Measurements from ENCODE around the gene PCMTD2. TPM values are rescaled to one million over a fixed set of nuclear protein-coding genes. Genes with fewer than 3 reads are reported as not detected.

Gene PCMTD2
- total and polyA plus RNA-seq, 2 of the 13 experiments (the other 11 are each of a cell fraction or from before 2014, with no cell fraction given): 47.0 to 76.9 TPM

DNA sequence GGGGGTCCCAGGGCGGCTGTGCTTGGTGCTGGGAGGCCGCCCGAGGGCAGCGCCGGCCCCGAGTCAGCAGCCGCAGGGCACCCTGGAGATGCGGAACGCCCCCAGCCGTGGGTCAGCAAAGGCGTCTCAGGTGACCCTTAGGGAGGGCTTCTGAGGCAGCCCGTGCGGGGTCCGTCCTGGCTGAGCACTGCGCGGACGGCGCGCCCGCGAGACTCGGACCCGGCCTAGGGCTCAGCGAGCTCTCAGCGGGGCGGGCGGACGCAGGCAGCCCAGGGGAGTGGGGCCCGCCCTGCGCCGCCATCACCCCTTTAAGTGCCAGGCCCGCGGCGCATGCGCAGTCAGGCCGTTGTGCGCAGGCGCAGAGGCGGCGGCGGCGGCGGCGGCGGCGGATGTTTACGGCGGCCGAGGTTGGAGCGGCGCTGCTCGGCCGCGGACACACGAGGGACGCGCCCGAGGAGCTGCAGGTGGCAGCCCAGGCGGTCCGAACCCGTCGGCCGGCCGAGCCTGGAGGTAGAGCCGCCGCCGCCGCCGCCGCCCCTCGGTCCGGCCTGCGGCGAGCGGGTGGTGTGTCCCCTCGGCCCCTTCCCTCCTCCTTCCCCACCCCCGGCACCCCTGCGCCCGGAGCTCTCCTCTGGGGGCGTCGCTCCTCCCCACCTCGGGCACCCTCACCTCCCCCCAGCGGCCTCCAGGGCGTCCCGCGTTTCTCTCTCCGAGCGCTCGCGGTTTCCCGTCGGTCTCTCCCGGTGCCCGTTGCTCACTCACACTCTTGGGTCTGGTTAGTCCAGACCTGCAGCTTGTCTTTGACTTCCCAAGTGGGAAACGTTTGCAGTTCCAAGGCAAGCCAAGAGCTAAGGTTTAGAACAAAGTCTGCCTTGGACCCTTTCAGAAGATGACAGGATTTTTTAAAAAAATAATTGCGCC is at the start of gene PCMTD2 (continued):
- TF ChIP-seq, protein P1, sequence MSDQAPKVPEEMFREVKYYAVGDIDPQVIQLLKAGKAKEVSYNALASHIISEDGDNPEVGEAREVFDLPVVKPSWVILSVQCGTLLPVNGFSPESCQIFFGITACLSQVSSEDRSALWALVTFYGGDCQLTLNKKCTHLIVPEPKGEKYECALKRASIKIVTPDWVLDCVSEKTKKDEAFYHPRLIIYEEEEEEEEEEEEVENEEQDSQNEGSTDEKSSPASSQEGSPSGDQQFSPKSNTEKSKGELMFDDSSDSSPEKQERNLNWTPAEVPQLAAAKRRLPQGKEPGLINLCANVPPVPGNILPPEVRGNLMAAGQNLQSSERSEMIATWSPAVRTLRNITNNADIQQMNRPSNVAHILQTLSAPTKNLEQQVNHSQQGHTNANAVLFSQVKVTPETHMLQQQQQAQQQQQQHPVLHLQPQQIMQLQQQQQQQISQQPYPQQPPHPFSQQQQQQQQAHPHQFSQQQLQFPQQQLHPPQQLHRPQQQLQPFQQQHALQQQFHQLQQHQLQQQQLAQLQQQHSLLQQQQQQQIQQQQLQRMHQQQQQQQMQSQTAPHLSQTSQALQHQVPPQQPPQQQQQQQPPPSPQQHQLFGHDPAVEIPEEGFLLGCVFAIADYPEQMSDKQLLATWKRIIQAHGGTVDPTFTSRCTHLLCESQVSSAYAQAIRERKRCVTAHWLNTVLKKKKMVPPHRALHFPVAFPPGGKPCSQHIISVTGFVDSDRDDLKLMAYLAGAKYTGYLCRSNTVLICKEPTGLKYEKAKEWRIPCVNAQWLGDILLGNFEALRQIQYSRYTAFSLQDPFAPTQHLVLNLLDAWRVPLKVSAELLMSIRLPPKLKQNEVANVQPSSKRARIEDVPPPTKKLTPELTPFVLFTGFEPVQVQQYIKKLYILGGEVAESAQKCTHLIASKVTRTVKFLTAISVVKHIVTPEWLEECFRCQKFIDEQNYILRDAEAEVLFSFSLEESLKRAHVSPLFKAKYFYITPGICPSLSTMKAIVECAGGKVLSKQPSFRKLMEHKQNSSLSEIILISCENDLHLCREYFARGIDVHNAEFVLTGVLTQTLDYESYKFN (CRISPR knock-in tag; conservative IDR thresholded peaks at IDR 0.05): 0 out of 2 replicates have a peak, but pooled peaks have one; percentile 42
- TF ChIP-seq ZNF317 (CRISPR knock-in tag; IDR thresholded peaks at IDR 0.05): peak; percentile 47; the same call in 1 of the 2 replicates
- TF ChIP-seq ZNF547 (CRISPR knock-in tag; IDR thresholded peaks at IDR 0.05): peak; percentile 95
- 0 out of 2 replicates have a peak, but pooled peaks have one; percentile 11 for TF ChIP-seq FOSL2 (CRISPR knock-in tag; IDR thresholded peaks at IDR 0.05)
- peak; percentile 72; the same call in 1 of the 2 replicates for TF ChIP-seq CHCHD3 (CRISPR knock-in tag; IDR thresholded peaks at IDR 0.05)
- peak; percentile 92 for TF ChIP-seq CAMTA2 (CRISPR knock-in tag; IDR thresholded peaks at IDR 0.05; ENCODE audit: borderline replicate concordance)
- peak; percentile 55; the same call in 1 of the 2 replicates for TF ChIP-seq CBFB (CRISPR knock-in tag; IDR thresholded peaks at IDR 0.05)
- TF ChIP-seq, protein P2, sequence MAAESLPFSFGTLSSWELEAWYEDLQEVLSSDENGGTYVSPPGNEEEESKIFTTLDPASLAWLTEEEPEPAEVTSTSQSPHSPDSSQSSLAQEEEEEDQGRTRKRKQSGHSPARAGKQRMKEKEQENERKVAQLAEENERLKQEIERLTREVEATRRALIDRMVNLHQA (CRISPR knock-in tag; IDR thresholded peaks at IDR 0.05): no peak
- peak; percentile 66; the same call in 1 of the 2 replicates for TF ChIP-seq REXO4 (CRISPR knock-in tag; IDR thresholded peaks at IDR 0.05; ENCODE audit: borderline replicate concordance)
- TF ChIP-seq ZNF703 (CRISPR knock-in tag; IDR thresholded peaks at IDR 0.05; ENCODE audit: borderline replicate concordance): no peak
- no peak for TF ChIP-seq TEF (CRISPR knock-in tag; IDR thresholded peaks at IDR 0.05)
- peak; percentile 89 for TF ChIP-seq HNRNPLL (IDR thresholded peaks at IDR 0.05; ENCODE audit: low read depth, low read length, poor library complexity, severe bottlenecking)
- TF ChIP-seq NCOR1 (IDR thresholded peaks at IDR 0.05; ENCODE audit: borderline replicate concordance, low read length): no peak
- TF ChIP-seq ATF5 (CRISPR knock-in tag; IDR thresholded peaks at IDR 0.05; ENCODE audit: low read depth): peak; percentile 89; the same call in 1 of the 2 replicates
- TF ChIP-seq DR1 (CRISPR knock-in tag; IDR thresholded peaks at IDR 0.05): peak; percentile 75; the same call in 1 of the 2 replicates
- TF ChIP-seq KLF13 (CRISPR knock-in tag; IDR thresholded peaks at IDR 0.05): peak; percentile 64
- no peak for TF ChIP-seq ZSCAN12 (CRISPR knock-in tag; IDR thresholded peaks at IDR 0.05)
- TF ChIP-seq ZNF432 (CRISPR knock-in tag; IDR thresholded peaks at IDR 0.05; ENCODE audit: borderline replicate concordance): no peak
- no peak for TF ChIP-seq ZNF660 (CRISPR knock-in tag; IDR thresholded peaks at IDR 0.05; ENCODE audit: borderline replicate concordance, low read depth)
- no peak; the same call in 1 of the 2 replicates for TF ChIP-seq ZNF280B (CRISPR knock-in tag; IDR thresholded peaks at IDR 0.05; ENCODE audit: borderline replicate concordance)
- 0 out of 2 replicates have a peak, but pooled peaks have one; percentile 7 for TF ChIP-seq NRL (CRISPR knock-in tag; IDR thresholded peaks at IDR 0.05; ENCODE audit: borderline replicate concordance)
